MM.1S (cell line): ENCODE data around the gene SORCS2.

ENCODE experiments used
- DNase-seq: peaks from one replicate; pipeline ENCODE4 v3.0.0-alpha.2; 2015
- H2AFZ ChIP-seq: fragments of 300-600 bp; sonication (generic); 2 replicates; pipeline ENCODE4 v1.6.0; 2016; ENCODE audit warnings: antibody characterized with exemption, low read length
- H3F3A ChIP-seq: fragments of 300-600 bp; sonication (generic); 2 replicates; pipeline ENCODE4 v1.6.1; 2016; ENCODE audit warnings: mild to moderate bottlenecking, antibody characterized with exemption, low read length, moderate library complexity, mixed read lengths; ENCODE audit not compliant: insufficient read depth
- H3K27ac ChIP-seq: fragments of 300-600 bp; sonication (generic); 2 replicates; pipeline ENCODE4 v1.5.1; 2016; ENCODE audit warnings: mild to moderate bottlenecking, low read length
- H3K27me3 ChIP-seq: fragments of 300-600 bp; sonication (generic); replicated peaks from 2 replicates; pipeline ENCODE4 v1.6.0; 2016; ENCODE audit warnings: low read length; ENCODE audit not compliant: insufficient read depth
- H3K36me3 ChIP-seq: fragments of 300-600 bp; sonication (generic); replicated peaks from 2 replicates; pipeline ENCODE4 v1.6.1; 2016; ENCODE audit warnings: mild to moderate bottlenecking, low read length, mixed read lengths; ENCODE audit not compliant: insufficient read depth
- H3K4me1 ChIP-seq: fragments of 300-600 bp; sonication (generic); 2 replicates; pipeline ENCODE4 v1.6.1; 2016; ENCODE audit warnings: low read length, mixed read lengths
- H3K4me2 ChIP-seq: fragments of 300-600 bp; sonication (generic); 2 replicates; pipeline ENCODE4 v1.6.0; 2016; ENCODE audit warnings: low read depth, low read length
- H3K4me3 ChIP-seq: fragments of 300-600 bp; sonication (generic); 2 replicates; pipeline ENCODE4 v1.5.1; 2016; ENCODE audit warnings: low read length, mixed read lengths
- H3K79me2 ChIP-seq: fragments of 300-600 bp; sonication (generic); 2 replicates; pipeline ENCODE4 v1.6.1; 2016; ENCODE audit warnings: mixed run types, low read length, mixed read lengths
- H3K9ac ChIP-seq: fragments of 300-600 bp; sonication (generic); 2 replicates; pipeline ENCODE4 v1.6.1; 2016; ENCODE audit warnings: low read length, mixed read lengths
- H3K9me2 ChIP-seq: fragments of 300-600 bp; sonication (generic); replicated peaks from 2 replicates; pipeline ENCODE4 v1.6.1; 2016; ENCODE audit warnings: mild to moderate bottlenecking, low read length, mixed read lengths; ENCODE audit not compliant: insufficient read depth
- H3K9me3 ChIP-seq: fragments of 300-600 bp; sonication (generic); replicated peaks from 2 replicates; pipeline ENCODE4 v1.6.1; 2016; ENCODE audit warnings: mild to moderate bottlenecking, low read length, mixed read lengths; ENCODE audit not compliant: insufficient read depth
- H4K20me1 ChIP-seq: fragments of 300-600 bp; sonication (generic); 2 replicates; pipeline ENCODE4 v1.6.1; 2016; ENCODE audit warnings: mild to moderate bottlenecking, low read length, moderate library complexity, mixed read lengths; ENCODE audit not compliant: insufficient read depth
- EZH2 ChIP-seq: fragments of 300-600 bp; sonication (generic); optimal IDR thresholded peaks from 2 replicates; pipeline ENCODE3; 2017; ENCODE audit warnings: low read depth, mild to moderate bottlenecking, antibody characterized with exemption, low read length, mixed read lengths
- EZH2phosphoT487 ChIP-seq: fragments of 300-600 bp; sonication (generic); IDR thresholded peaks from 2 replicates; pipeline ENCODE4 v1.6.1; 2018; ENCODE audit warnings: antibody characterized with exemption, low read length
- TF ChIP-seq, protein P1 (sequence below): fragments of 300-600 bp; sonication (generic); IDR thresholded peaks from 2 replicates; pipeline ENCODE4 v1.5.1; 2016; ENCODE audit warnings: antibody characterized with exemption, low read length, mixed read lengths

Gene SORCS2

GRCh38 chr4:7675136-7675535 is 482.8 kb downstream of the SORCS2 start:
- TF ChIP-seq EZH2 (no peak), EZH2phosphoT487 (no peak)
- TF ChIP-seq, protein P1, sequence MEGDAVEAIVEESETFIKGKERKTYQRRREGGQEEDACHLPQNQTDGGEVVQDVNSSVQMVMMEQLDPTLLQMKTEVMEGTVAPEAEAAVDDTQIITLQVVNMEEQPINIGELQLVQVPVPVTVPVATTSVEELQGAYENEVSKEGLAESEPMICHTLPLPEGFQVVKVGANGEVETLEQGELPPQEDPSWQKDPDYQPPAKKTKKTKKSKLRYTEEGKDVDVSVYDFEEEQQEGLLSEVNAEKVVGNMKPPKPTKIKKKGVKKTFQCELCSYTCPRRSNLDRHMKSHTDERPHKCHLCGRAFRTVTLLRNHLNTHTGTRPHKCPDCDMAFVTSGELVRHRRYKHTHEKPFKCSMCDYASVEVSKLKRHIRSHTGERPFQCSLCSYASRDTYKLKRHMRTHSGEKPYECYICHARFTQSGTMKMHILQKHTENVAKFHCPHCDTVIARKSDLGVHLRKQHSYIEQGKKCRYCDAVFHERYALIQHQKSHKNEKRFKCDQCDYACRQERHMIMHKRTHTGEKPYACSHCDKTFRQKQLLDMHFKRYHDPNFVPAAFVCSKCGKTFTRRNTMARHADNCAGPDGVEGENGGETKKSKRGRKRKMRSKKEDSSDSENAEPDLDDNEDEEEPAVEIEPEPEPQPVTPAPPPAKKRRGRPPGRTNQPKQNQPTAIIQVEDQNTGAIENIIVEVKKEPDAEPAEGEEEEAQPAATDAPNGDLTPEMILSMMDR, result no peak
- no peak for DNase-seq
- Histone ChIP-seq H3K9ac (no peak overlapping the region), H3K36me3 (no peaks in the 10 kb centered on the region), H3K9me2 (no peaks in the 10 kb centered on the region), H3K27me3 (peaks cover 97% of the 10 kb centered on the region), H4K20me1 (no peaks in the 10 kb centered on the region), H3K4me3 (no peak overlapping the region), H3K4me1 (no peaks in the 10 kb centered on the region), H3F3A (no peaks in the 10 kb centered on the region), H3K9me3 (no peaks in the 10 kb centered on the region), H3K27ac (no peak overlapping the region), H3K4me2 (no peak overlapping the region), H3K79me2 (no peaks in the 10 kb centered on the region), H2AFZ (no peak overlapping the region)

- Histone ChIP-seq H3K4me1 (no peaks in the 10 kb centered on the region), H3K27me3 (peaks cover 97% of the 10 kb centered on the region), H3K27ac (no peak overlapping the region), H3K4me2 (no peak overlapping the region), H3K9me2 (no peaks in the 10 kb centered on the region), H2AFZ (no peak overlapping the region), H3F3A (no peaks in the 10 kb centered on the region), H4K20me1 (no peaks in the 10 kb centered on the region), H3K4me3 (no peak overlapping the region), H3K9ac (no peak overlapping the region), H3K36me3 (no peaks in the 10 kb centered on the region), H3K9me3 (no peaks in the 10 kb centered on the region), H3K79me2 (no peaks in the 10 kb centered on the region)
- TF ChIP-seq EZH2 (no peak), EZH2phosphoT487 (no peak)
- TF ChIP-seq, protein P1, result no peak
- DNase-seq, result no peak
Measured at GRCh38 chr4:7675612-7676320, 483.4 kb downstream of the SORCS2 start.

DNA sequence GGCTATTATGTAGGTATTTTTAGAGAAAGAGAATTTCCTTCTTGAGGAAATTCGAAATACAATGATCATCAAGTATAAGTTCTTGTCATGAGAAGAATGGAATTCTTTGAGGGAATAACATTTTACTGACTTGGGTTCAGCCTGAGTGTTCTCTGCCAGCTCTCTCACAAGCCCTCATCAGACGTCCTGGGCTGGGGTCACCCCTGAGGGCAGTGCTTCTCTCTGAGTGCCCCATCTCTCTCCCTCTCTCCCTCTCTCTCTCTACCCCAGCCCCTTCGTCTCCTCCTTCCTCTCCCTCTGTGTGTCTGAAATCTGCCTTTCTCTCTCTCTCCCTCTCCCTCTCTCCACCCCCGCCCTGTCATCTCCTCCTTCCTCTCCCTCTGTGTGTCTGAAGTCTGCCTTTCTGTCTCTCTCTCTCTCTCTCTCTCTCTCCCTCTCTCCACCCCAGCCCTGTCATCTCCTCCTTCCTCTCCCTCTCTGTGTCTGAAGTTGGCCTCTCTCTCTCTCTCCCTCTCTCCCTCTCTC is 484.1 kb downstream of the SORCS2 start:
- no peak for DNase-seq
- H3K9ac ChIP-seq, result no peak overlapping the region
- no peak overlapping the region for H3K4me2 ChIP-seq

More for the DNA sequence above, 484.1 kb downstream of the SORCS2 start:
- H4K20me1 ChIP-seq, result no peaks in the 10 kb centered on the region
- no peaks in the 10 kb centered on the region for H3F3A ChIP-seq
- no peak overlapping the region for H3K4me3 ChIP-seq
- H3K9me3 ChIP-seq, result no peaks in the 10 kb centered on the region
- H3K27me3 ChIP-seq, result peaks cover 97% of the 10 kb centered on the region
- H3K9me2 ChIP-seq, result no peaks in the 10 kb centered on the region
- no peak overlapping the region for H2AFZ ChIP-seq
- H3K79me2 ChIP-seq, result no peaks in the 10 kb centered on the region
- TF ChIP-seq, protein P1, result no peak
- no peak for TF ChIP-seq EZH2
- no peaks in the 10 kb centered on the region for H3K4me1 ChIP-seq
- no peaks in the 10 kb centered on the region for H3K36me3 ChIP-seq
- no peak overlapping the region for H3K27ac ChIP-seq
